ENCODE measurements around the gene MELTF. TPM values are rescaled to one million over a fixed set of nuclear protein-coding genes. Genes with fewer than 3 reads are reported as not detected.

MELTF gene
- total and polyA plus RNA-seq, 9 of the 15 experiments (the other 6 are each of a cell fraction or from before 2014, with no cell fraction given) = 0.35 to 10.5 (median 4.5) TPM

DNA sequence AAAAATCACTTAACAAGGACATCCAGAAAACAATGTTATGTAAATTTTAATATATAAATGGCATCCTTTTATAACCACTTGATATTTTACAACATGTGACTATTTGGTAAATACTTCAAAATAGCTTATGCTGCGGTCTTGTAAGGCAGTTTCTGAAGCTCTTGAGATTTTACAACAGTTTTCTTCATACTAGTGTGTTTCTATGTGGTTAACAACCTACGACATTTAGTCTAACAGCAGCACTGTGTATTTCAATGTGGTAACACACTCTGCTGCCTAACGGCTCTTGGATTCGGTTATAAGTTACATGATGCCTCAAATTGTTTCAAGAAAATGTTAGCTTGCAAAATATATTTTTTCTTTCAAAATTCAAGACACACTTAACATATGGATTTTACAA is 12.9 kb upstream of the MELTF start:
- ChIA-PET CTCF (ENCODE audit: low intra/inter-chr PET ratio) (no interaction called here), POLR2A (interaction anchor here (0.6 to 1.2 kb wide), 3 partner anchors 10 to 15 kb away, joined by 3 read pairs; partner anchors contain the start of gene MELTF)
- Histone ChIP-seq H4K20me1 (replicated peaks; ENCODE audit: control insufficient read depth, insufficient read depth, low read length) (no peaks in the 10 kb centered on the region), H3K27me3 (ENCODE audit: control insufficient read depth in 2 of 2, insufficient read depth in 2 of 2, low read length in 2 of 2) (no peaks in the 10 kb centered on the region), H3K4me2 (ENCODE audit: insufficient read depth, low read length) (no peak overlapping the region), H3K36me3 (ENCODE audit: control insufficient read depth, insufficient read depth, low read length) (peaks cover 32% of the 10 kb centered on the region; the same call in 2 of the 3 replicates), H3K9ac (ENCODE audit: insufficient read depth in 1 of 2, low read depth in 2 of 2, low read length in 2 of 2) (no peak overlapping the region), H2AFZ (ENCODE audit: low read depth, low read length) (no peak overlapping the region), H3K4me3 (no peak overlapping the region), H3K27ac (ENCODE audit: extremely low read depth, low read depth, low read length) (no peak overlapping the region), H3K4me1 (replicated peaks in 1 of 2; ENCODE audit: control insufficient read depth in 2 of 2, insufficient read depth in 2 of 2, low read length in 2 of 2) (no peaks in the 10 kb centered on the region), H3K9me1 (ENCODE audit: control insufficient read depth, insufficient read depth, low read length) (no peaks in the 10 kb centered on the region), H3K79me2 (ENCODE audit: control insufficient read depth, insufficient read depth, low read length) (no peaks in the 10 kb centered on the region), H3K9me3 (replicated peaks; ENCODE audit: control insufficient read depth, insufficient read depth, low read depth, low read length) (no peaks in the 10 kb centered on the region)
- WGBS (ENCODE audit: insufficient coverage, low coverage, missing lambda C conversion rate) = 92% methylated on average over 4 of the region's 4 CpGs
- FAIRE-seq (no peak), DNase-seq (ENCODE audit: extremely low read depth in 1 of 4, low spot score in 3 of 4) (no peak), ATAC-seq (no peak)
- intact Hi-C loops (cut with micrococcal nuclease) = no loop called here
- in situ Hi-C loops (cut with MboI) = no loop called here
- BruUV-seq (replicated peaks) = no TSS peak
- TF ChIP-seq, protein P1, sequence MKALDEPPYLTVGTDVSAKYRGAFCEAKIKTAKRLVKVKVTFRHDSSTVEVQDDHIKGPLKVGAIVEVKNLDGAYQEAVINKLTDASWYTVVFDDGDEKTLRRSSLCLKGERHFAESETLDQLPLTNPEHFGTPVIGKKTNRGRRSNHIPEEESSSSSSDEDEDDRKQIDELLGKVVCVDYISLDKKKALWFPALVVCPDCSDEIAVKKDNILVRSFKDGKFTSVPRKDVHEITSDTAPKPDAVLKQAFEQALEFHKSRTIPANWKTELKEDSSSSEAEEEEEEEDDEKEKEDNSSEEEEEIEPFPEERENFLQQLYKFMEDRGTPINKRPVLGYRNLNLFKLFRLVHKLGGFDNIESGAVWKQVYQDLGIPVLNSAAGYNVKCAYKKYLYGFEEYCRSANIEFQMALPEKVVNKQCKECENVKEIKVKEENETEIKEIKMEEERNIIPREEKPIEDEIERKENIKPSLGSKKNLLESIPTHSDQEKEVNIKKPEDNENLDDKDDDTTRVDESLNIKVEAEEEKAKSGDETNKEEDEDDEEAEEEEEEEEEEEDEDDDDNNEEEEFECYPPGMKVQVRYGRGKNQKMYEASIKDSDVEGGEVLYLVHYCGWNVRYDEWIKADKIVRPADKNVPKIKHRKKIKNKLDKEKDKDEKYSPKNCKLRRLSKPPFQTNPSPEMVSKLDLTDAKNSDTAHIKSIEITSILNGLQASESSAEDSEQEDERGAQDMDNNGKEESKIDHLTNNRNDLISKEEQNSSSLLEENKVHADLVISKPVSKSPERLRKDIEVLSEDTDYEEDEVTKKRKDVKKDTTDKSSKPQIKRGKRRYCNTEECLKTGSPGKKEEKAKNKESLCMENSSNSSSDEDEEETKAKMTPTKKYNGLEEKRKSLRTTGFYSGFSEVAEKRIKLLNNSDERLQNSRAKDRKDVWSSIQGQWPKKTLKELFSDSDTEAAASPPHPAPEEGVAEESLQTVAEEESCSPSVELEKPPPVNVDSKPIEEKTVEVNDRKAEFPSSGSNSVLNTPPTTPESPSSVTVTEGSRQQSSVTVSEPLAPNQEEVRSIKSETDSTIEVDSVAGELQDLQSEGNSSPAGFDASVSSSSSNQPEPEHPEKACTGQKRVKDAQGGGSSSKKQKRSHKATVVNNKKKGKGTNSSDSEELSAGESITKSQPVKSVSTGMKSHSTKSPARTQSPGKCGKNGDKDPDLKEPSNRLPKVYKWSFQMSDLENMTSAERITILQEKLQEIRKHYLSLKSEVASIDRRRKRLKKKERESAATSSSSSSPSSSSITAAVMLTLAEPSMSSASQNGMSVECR (CRISPR knock-in tag; IDR thresholded peaks at IDR 0.05) = no peak
- no peak for TF ChIP-seq GATA2 (CRISPR knock-in tag; IDR thresholded peaks at IDR 0.05)
- no peak for TF ChIP-seq MAFG (tag; conservative IDR thresholded peaks at IDR 0.05)
- no peak for TF ChIP-seq SMAD2 (IDR thresholded peaks at IDR 0.05; ENCODE audit: low read depth, low read length)
- TF ChIP-seq KHSRP (IDR thresholded peaks at IDR 0.05) = no peak
- TF ChIP-seq C11orf30 (IDR thresholded peaks at IDR 0.05; ENCODE audit: low read depth) = 0 out of 2 replicates have a peak, but pooled peaks have one; percentile 7
- TF ChIP-seq CEBPB (tag; IDR thresholded peaks at IDR 0.05) = 0 out of 2 replicates have a peak, but pooled peaks have one; percentile 2
- TF ChIP-seq, protein P2, sequence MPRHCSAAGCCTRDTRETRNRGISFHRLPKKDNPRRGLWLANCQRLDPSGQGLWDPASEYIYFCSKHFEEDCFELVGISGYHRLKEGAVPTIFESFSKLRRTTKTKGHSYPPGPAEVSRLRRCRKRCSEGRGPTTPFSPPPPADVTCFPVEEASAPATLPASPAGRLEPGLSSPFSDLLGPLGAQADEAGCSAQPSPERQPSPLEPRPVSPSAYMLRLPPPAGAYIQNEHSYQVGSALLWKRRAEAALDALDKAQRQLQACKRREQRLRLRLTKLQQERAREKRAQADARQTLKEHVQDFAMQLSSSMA (CRISPR knock-in tag; IDR thresholded peaks at IDR 0.05) = no peak
- TF ChIP-seq GATAD2B (IDR thresholded peaks at IDR 0.05; ENCODE audit: borderline replicate concordance) = no peak
- TF ChIP-seq ARID1B (IDR thresholded peaks at IDR 0.05) = no peak
- TF ChIP-seq, protein P3, sequence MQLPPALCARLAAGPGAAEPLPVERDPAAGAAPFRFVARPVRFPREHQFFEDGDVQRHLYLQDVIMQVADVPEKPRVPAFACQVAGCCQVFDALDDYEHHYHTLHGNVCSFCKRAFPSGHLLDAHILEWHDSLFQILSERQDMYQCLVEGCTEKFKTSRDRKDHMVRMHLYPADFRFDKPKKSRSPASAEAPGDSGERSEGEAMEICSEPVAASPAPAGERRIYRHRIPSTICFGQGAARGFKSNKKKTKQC (CRISPR knock-in tag; IDR thresholded peaks at IDR 0.05) = no peak
- TF ChIP-seq ZBED1 (IDR thresholded peaks at IDR 0.05) = no peak
- no peak for TF ChIP-seq ERF (CRISPR knock-in tag; IDR thresholded peaks at IDR 0.05)
- TF ChIP-seq ZNF830 (CRISPR knock-in tag; IDR thresholded peaks at IDR 0.05) = no peak
- TF ChIP-seq, protein P4, sequence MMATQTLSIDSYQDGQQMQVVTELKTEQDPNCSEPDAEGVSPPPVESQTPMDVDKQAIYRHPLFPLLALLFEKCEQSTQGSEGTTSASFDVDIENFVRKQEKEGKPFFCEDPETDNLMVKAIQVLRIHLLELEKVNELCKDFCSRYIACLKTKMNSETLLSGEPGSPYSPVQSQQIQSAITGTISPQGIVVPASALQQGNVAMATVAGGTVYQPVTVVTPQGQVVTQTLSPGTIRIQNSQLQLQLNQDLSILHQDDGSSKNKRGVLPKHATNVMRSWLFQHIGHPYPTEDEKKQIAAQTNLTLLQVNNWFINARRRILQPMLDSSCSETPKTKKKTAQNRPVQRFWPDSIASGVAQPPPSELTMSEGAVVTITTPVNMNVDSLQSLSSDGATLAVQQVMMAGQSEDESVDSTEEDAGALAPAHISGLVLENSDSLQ (IDR thresholded peaks at IDR 0.05) = no peak

All from K562 (cell line).